Esophagus (tissue), 2 donors: ENCODE measurements around the gene SERINC5. TPM values are rescaled to one million over a fixed set of nuclear protein-coding genes. Genes with fewer than 3 reads are reported as not detected.
"Not testable (repeated sequence)": the region's sequence is repeated elsewhere in the genome, so short reads cannot be mapped to it uniquely, and the experiment has no call there.

Source experiments
- H3K27ac ChIP-seq, 2 donors: one replicate each; pipeline ENCODE4 v1.5.1; 2013; ENCODE audit warnings: low read depth in 2 of 2, mild to moderate bottlenecking in 2 of 2, inconsistent platforms in 1 of 2, low read length in 1 of 2, moderate library complexity in 1 of 2
- H3K27me3 ChIP-seq, 2 donors: one replicate each; pipeline ENCODE4 v1.6.1; 2013; ENCODE audit warnings: low read length in 2 of 2, control low read depth in 1 of 2, mild to moderate bottlenecking in 1 of 2; ENCODE audit not compliant: insufficient read depth in 2 of 2, control insufficient read depth in 1 of 2
- H3K36me3 ChIP-seq, 2 donors: one replicate each; pipeline ENCODE4 v1.6.1; 2013; ENCODE audit warnings: low read length in 1 of 2; ENCODE audit not compliant: control insufficient read depth in 2 of 2, insufficient read depth in 2 of 2
- H3K4me1 ChIP-seq, 2 donors: one replicate each; pipeline ENCODE4 v1.6.1; 2013; ENCODE audit warnings: low read length in 1 of 2; ENCODE audit not compliant: control insufficient read depth in 2 of 2, insufficient read depth in 2 of 2
- H3K4me3 ChIP-seq, 2 donors: one replicate each; pipeline ENCODE4 v1.5.1; 2013; ENCODE audit warnings: low read length in 2 of 2, mild to moderate bottlenecking in 2 of 2, low read depth in 1 of 2, moderate library complexity in 1 of 2
- H3K9me3 ChIP-seq, 2 donors: one replicate each; pipeline ENCODE4 v1.6.1; 2013; ENCODE audit warnings: mild to moderate bottlenecking in 2 of 2, low read depth in 1 of 2, low read length in 1 of 2, moderate library complexity in 1 of 2; ENCODE audit not compliant: control insufficient read depth in 2 of 2, insufficient read depth in 1 of 2
- WGBS, 2 donors: extraction: QIAGEN DNeasy Blood & Tissue Kit; methylation state at CpG; one replicate each; pipeline ENCODE4 v1.1.7; 2013; 5-methylcytosine and 5-hydroxymethylcytosine counted together
- polyA plus RNA-seq, 2 donors: library from polyadenylated mRNA; stranded (reverse); fragments of 200-250 nt; gene quantifications; one replicate each; pipeline ENCODE4 v1.2.3, GENCODE V29; 2013
- donor health status: healthy with polysubstance abuse.
- donor health status: Bipolar disorder and iron deficiency.

Gene SERINC5
- polyA plus RNA-seq, 2 donors: 10.8 to 11.7 TPM

DNA sequence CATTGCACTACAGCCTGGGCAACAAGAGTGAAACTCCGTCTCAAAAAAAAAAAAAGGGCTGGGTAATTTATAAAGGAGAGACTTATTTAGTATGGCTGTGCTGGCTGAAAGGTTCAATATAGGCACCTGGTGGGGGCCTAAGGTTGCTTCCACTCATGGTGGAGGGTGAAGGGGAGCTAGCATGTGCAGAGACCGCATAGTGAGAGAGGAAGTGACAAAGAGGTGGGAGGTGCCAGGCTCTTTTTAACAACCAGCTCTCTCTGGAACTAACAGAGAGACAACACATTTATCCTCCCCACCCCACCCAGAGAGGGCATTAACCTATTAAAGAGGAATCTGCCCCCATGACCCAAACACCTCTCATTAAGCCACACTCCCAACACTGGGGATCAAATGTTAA is 28.9 kb upstream of the SERINC5 start:
- Histone ChIP-seq H3K4me3 (no peak overlapping the region), H3K9me3 (peaks cover 0 to 3% of the 10 kb centered on the region in 2 donors), H3K27ac (no peak overlapping the region), H3K4me1 (no peaks in the 10 kb centered on the region), H3K27me3 (no peaks in the 10 kb centered on the region), H3K36me3 (no peaks in the 10 kb centered on the region)
- 58% methylated on average over 2 of the region's 2 CpGs for WGBS, 2 donors

DNA sequence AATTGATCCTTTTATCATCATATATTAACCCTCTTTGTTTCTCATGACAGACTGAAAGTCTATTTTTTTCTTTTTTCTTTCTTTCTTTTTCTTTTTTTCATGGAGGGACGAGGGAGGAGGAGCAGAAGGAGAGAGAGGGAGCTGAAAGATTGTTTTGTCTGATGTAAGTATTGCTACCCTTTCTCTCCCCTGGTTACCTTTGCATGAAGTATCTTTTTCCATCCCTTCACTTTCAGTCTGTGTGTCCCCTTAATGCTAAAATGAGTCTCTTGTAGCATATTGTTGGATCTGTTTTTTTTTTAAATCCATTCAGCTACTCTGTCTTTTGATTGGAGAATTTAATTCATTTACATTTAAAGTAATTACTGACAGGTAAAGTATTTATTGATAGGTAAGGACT is 27.5 kb upstream of the SERINC5 start:
- WGBS, 2 donors: 44% methylated on average over 1 of the region's 1 CpG; no CpG with 5 or more reads in 1 of the 2 donors
- H3K4me3 ChIP-seq: no peak overlapping the region
- H3K27me3 ChIP-seq: no peaks in the 10 kb centered on the region
- no peak overlapping the region for H3K27ac ChIP-seq
- H3K36me3 ChIP-seq: no peaks in the 10 kb centered on the region
- H3K4me1 ChIP-seq: no peaks in the 10 kb centered on the region
- H3K9me3 ChIP-seq: peaks cover 0 to 3% of the 10 kb centered on the region in 2 donors

DNA sequence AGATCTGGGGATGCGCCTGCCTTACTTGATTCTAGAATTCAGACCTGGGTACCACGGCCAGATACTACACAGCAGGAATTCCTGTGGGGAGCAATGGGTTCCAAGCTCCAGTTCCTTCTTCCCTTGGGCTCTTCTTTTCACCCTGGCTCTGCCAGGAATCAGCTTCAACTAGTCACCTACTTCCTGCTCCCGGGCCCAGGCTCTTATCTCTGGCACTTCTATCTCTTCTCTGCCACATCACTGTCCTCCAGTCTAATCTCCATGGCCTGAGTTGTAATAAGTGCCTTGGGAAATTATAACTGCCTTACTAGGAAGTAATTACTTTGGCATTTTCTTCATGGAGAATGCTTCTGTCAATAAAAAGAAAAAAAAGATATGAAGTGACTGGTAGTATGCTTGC is 26.2 kb upstream of the SERINC5 start:
- no peaks in the 10 kb centered on the region for H3K4me1 ChIP-seq
- no peaks in the 10 kb centered on the region for H3K36me3 ChIP-seq
- no peak overlapping the region for H3K27ac ChIP-seq
- H3K4me3 ChIP-seq: no peak overlapping the region
- WGBS, 2 donors: 49 to 72% methylated on average over 3 of the region's 3 CpGs
- H3K9me3 ChIP-seq: peaks cover 0 to 3% of the 10 kb centered on the region in 2 donors
- no peaks in the 10 kb centered on the region for H3K27me3 ChIP-seq

DNA sequence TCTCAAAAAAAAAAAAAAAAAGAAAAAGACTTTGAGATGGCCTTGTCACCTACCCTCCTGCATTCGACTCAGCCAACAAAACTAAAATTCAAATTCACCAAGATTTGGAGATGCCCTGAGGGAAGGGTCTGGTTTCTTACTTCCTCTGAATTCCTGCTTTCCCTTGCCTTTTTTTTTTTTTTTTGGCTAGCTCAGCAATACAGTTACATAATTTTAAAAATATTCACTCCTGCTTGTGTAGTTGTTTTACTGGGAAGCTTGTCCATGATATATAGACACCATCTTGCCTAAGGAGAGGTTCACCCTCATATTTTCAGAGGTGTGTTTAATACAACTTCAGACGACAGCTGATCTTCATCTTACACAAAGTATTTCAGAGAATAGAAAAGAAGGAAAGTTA is 21.3 kb upstream of the SERINC5 start:
- H3K27ac ChIP-seq: no peak overlapping the region
- no peak overlapping the region for H3K4me3 ChIP-seq
- H3K9me3 ChIP-seq: peaks cover 0 to 3% of the 10 kb centered on the region in 2 donors
- no peaks in the 10 kb centered on the region for H3K4me1 ChIP-seq
- no peaks in the 10 kb centered on the region for H3K27me3 ChIP-seq
- 38 to 60% methylated on average over 2 of the region's 2 CpGs for WGBS, 2 donors
- no peaks in the 10 kb centered on the region for H3K36me3 ChIP-seq

DNA sequence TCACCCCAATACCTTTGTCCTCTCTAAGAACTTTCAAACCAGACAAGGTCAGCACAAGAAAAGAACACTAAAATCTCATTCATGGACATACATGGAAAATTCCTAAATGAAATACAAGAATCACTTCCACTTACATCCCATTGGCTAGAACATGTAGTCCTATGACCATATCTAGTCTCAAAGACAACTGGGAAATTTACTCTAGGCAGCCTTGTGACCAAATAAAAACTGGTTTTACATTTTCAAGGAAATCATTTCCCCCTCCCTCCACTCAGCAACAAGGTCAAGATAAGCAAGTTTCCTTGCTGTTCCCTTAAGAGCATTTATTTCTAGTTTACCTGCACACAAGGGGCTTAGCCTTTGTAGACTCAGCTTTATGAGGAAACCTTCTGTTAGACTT is 20.3 kb upstream of the SERINC5 start:
- no peak overlapping the region for H3K4me3 ChIP-seq
- no peak overlapping the region for H3K27ac ChIP-seq
- H3K36me3 ChIP-seq: no peaks in the 10 kb centered on the region

DNA sequence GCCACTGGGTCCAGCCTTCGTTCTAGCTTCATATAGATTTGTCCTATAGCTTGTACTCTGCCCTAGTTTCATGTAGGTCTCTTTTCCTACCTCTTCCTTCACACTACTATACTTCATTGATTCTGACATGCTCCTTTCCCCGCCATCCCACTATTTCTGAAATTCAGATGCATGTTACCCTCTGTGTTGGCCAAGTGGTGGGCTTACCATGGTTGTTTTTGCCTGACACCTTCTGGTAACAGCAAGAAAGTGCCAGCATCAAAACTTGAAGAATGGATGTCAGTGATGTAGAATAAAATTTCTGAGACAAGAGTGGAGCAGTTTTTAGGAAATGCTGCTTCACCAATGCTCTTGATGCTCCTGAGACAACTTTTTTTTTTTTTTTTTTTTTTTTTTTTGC is 19.5 kb upstream of the SERINC5 start:
- Histone ChIP-seq H3K4me3 (no peak overlapping the region), H3K9me3 (no peaks in the 10 kb centered on the region), H3K36me3 (no peaks in the 10 kb centered on the region), H3K27me3 (no peaks in the 10 kb centered on the region), H3K27ac (no peak overlapping the region), H3K4me1 (no peaks in the 10 kb centered on the region)
- WGBS, 2 donors: 79 to 81% methylated on average over 2 of the region's 2 CpGs

More for the DNA sequence above, 20.3 kb upstream of the SERINC5 start:
- Histone ChIP-seq H3K27me3 (no peaks in the 10 kb centered on the region), H3K4me1 (no peaks in the 10 kb centered on the region), H3K9me3 (no peaks in the 10 kb centered on the region)

DNA sequence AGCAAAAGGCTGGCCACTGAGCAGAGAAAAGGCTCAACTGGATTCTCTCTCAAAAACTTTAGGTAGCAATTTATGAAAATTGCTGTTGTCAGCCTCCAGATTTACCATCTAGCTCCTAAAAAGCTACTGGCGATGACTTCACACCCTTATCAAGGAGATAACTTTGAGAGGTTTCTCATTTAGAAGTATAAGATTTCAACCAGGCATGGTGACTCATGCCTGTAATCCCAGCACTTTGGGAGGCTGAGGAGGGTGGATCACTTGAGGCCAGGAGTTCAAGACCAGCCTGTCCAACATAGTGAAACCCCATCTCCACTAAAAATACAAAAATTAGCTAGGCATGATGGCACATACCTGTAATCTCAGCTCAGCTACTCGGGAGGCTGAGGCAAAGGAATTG is 14.7 kb upstream of the SERINC5 start:
- not testable (repeated sequence) for H3K36me3 ChIP-seq, H3K4me1 ChIP-seq, H3K27me3 ChIP-seq, H3K9me3 ChIP-seq, H3K4me3 ChIP-seq, H3K27ac ChIP-seq
- 93 to 94% methylated on average over 2 of the region's 2 CpGs for WGBS, 2 donors

DNA sequence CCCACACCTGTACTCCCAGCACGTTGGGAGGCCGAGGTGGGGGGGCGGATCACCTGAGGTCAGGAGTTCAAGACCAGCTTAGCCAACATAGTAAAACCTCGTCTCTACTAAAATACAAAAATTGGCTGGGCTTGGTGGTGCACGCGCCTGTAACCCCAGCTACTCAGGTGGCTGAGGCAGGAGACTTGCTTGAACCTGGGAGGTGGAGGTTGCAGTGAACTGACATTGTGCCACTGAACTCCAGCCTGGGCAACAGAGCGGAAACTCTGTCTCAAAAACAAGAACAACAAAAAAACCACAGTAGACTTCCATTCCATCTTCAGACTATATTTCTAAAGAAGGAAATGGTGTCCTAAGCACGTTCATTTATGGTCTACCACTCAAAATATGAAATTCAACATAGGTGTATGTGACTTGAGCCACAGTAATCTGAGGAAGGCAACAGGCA is 14.2 kb upstream of the SERINC5 start:
- Histone ChIP-seq H3K27ac (no peak overlapping the region), H3K9me3 (no peaks in the 10 kb centered on the region), H3K4me1 (no peaks in the 10 kb centered on the region), H3K27me3 (no peaks in the 10 kb centered on the region), H3K36me3 (no peaks in the 10 kb centered on the region), H3K4me3 (no peak overlapping the region)
- WGBS, 2 donors: 80 to 85% methylated on average over 8 of the region's 8 CpGs

DNA sequence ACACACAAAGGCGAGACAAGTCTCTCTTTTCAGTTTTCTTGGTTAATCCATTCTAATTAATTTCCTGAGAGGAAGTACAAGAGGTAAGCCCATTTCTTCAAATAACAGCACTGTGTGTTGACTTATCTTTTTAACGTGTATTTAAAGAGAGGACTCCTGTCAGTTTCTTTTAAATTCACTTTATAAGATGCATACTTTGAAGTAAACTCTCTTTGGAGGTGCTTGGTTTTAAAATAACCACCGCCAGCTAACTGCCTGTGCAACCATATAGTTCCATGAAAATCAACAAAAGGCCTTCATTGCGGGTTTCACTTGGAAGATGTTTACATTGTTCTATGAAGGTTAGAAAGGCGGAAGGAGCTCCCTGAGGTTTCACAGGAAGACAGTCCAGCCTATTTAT is 13.1 kb upstream of the SERINC5 start:
- Histone ChIP-seq H3K4me1 (no peaks in the 10 kb centered on the region), H3K27me3 (no peaks in the 10 kb centered on the region), H3K27ac (no peak overlapping the region), H3K4me3 (no peak overlapping the region), H3K9me3 (no peaks in the 10 kb centered on the region), H3K36me3 (no peaks in the 10 kb centered on the region)
- 50 to 58% methylated on average over 5 of the region's 5 CpGs for WGBS, 2 donors

DNA sequence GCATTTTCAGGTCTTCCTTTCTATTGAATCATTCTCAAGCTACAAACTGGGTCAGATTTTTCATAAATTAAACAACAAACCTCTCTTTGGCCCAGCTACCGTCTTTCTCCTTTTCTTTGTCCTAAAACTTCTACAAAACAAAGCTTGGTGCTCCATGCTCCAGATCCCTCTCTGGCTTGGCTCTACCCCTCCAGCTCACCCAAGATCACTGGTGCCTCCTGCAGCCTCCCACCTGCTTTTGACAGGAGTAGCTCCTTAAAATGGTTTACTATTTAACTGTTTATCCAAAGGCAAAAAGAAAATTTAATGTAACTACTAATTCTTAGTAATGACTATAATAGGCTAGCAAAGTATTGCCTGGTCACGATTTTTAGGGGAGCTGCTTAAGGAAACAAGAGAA is 10.7 kb upstream of the SERINC5 start:
- Histone ChIP-seq H3K4me1 (no peaks in the 10 kb centered on the region), H3K36me3 (no peaks in the 10 kb centered on the region), H3K27ac (no peak overlapping the region), H3K9me3 (no peaks in the 10 kb centered on the region), H3K27me3 (no peaks in the 10 kb centered on the region), H3K4me3 (no peak overlapping the region)
- 54 to 59% methylated on average over 2 of the region's 2 CpGs for WGBS, 2 donors
